Liver (tissue), 9 donors: ENCODE measurements around the gene FAM83E. TPM values are rescaled to one million over a fixed set of nuclear protein-coding genes. Genes with fewer than 3 reads are reported as not detected.

ENCODE experiments used
- DNase-seq: peaks from one replicate; pipeline ENCODE4 v3.0.0-alpha.2; 2017; ENCODE audit warnings: low spot score
- H3K27ac ChIP-seq, 2 donors: one replicate each; pipeline ENCODE4 v1.7.0; 2013; ENCODE audit warnings: inconsistent platforms in 2 of 2, low read length in 2 of 2, control low read depth in 1 of 2, low read depth in 1 of 2, mild to moderate bottlenecking in 1 of 2
- H3K27me3 ChIP-seq, 4 donors: one replicate each; pipeline versions ENCODE4 v1.6.1 to v1.7.0; 2013; ENCODE audit warnings: low read length in 3 of 4, inconsistent platforms in 1 of 4, mild to moderate bottlenecking in 1 of 4, moderate library complexity in 1 of 4; ENCODE audit not compliant: control insufficient read depth in 4 of 4, insufficient read depth in 4 of 4
- H3K36me3 ChIP-seq, 4 donors: one replicate each; pipeline versions ENCODE4 v1.6.1 to v1.7.0; 2013; ENCODE audit warnings: low read length in 3 of 4, mild to moderate bottlenecking in 3 of 4, low read depth in 1 of 4, moderate library complexity in 1 of 4; ENCODE audit not compliant: control insufficient read depth in 4 of 4, insufficient read depth in 3 of 4
- H3K4me1 ChIP-seq, 4 donors: one replicate each; pipeline versions ENCODE4 v1.6.1 to v1.7.0; 2013; ENCODE audit warnings: low read length in 3 of 4, mild to moderate bottlenecking in 3 of 4, moderate library complexity in 1 of 4; ENCODE audit not compliant: control insufficient read depth in 4 of 4, insufficient read depth in 4 of 4
- H3K4me3 ChIP-seq, 3 donors: one replicate each; pipeline versions ENCODE4 v1.6.1 to v1.7.0; 2013; ENCODE audit warnings: low read length in 3 of 3, control low read depth in 1 of 3, low read depth in 1 of 3, mild to moderate bottlenecking in 1 of 3
- H3K9ac ChIP-seq, 2 donors: one replicate each; pipeline ENCODE4 v1.7.0; 2013; ENCODE audit warnings: low read length in 2 of 2, mild to moderate bottlenecking in 2 of 2, moderate library complexity in 2 of 2, control low read depth in 1 of 2, low read depth in 1 of 2
- H3K9me3 ChIP-seq, 4 donors: one replicate each; pipeline versions ENCODE4 v1.6.1 to v1.7.0; 2013; ENCODE audit warnings: low read length in 3 of 4; ENCODE audit not compliant: control insufficient read depth in 4 of 4
- EGR1 ChIP-seq, 2 donors: IDR thresholded peaks; 2 replicates each; pipeline ENCODE4 v1.6.1; 2016 to 2018; ENCODE audit warnings: antibody characterized with exemption in 2 of 2, low read depth in 2 of 2
- FOXA1 ChIP-seq: IDR thresholded peaks from 2 replicates; pipeline ENCODE4 v1.6.1; 2016; ENCODE audit warnings: antibody characterized with exemption
- FOXA2 ChIP-seq: IDR thresholded peaks from 2 replicates; pipeline ENCODE4 v1.6.1; 2016; ENCODE audit warnings: antibody characterized with exemption
- GABPA ChIP-seq, 2 donors: IDR thresholded peaks in 1 of 2; conservative IDR thresholded peaks in 1 of 2; 2 replicates each; pipeline ENCODE4 v1.6.1; 2016; ENCODE audit warnings: antibody characterized with exemption in 2 of 2, mild to moderate bottlenecking in 1 of 2, moderate library complexity in 1 of 2
- HNF4A ChIP-seq, 2 donors: conservative IDR thresholded peaks; 2 replicates each; pipeline ENCODE4 v1.6.1; 2016; ENCODE audit warnings: antibody characterized with exemption in 2 of 2, mild to moderate bottlenecking in 2 of 2
- HNF4G ChIP-seq: IDR thresholded peaks from 2 replicates; pipeline ENCODE4 v1.6.1; 2016; ENCODE audit warnings: antibody characterized with exemption
- JUND ChIP-seq, 2 donors: IDR thresholded peaks; 2 replicates each; pipeline ENCODE4 v1.6.1; 2016; ENCODE audit warnings: antibody characterized with exemption in 2 of 2
- NR2F2 ChIP-seq: IDR thresholded peaks from 2 replicates; pipeline ENCODE4 v1.6.1; 2016; ENCODE audit warnings: antibody characterized with exemption
- RAD21 ChIP-seq, 2 donors: IDR thresholded peaks; 2 replicates each; pipeline ENCODE4 v1.6.1; 2016; ENCODE audit warnings: antibody characterized with exemption in 2 of 2, mild to moderate bottlenecking in 2 of 2
- RXRA ChIP-seq, 2 donors: IDR thresholded peaks; 2 replicates each; pipeline ENCODE4 v1.6.1; 2017 to 2018; ENCODE audit warnings: antibody characterized with exemption in 2 of 2, mild to moderate bottlenecking in 1 of 2
- SP1 ChIP-seq: IDR thresholded peaks from 2 replicates; pipeline ENCODE4 v1.6.1; 2018; ENCODE audit warnings: antibody characterized with exemption, mild to moderate bottlenecking
- TAF1 ChIP-seq: conservative IDR thresholded peaks from 2 replicates; pipeline ENCODE4 v1.6.1; 2016; ENCODE audit warnings: antibody characterized with exemption, mild to moderate bottlenecking
- YY1 ChIP-seq: IDR thresholded peaks from 2 replicates; pipeline ENCODE4 v1.6.1; 2016; ENCODE audit warnings: antibody characterized with exemption, mild to moderate bottlenecking
- WGBS: extraction: QIAGEN DNeasy Blood & Tissue Kit; methylation state at CpG from one replicate; pipeline ENCODE4 v1.1.7; 2013; 5-methylcytosine and 5-hydroxymethylcytosine counted together
- polyA plus RNA-seq, 2 donors: library from polyadenylated mRNA; stranded (reverse) in 1 of 2; unstranded in 1 of 2; fragments of 200-250 nt in 1 of 2; fragments of >200 nt in 1 of 2; fragmentation: Nextera tagmentation in 1 of 2; extraction: Ambion mirVana in 1 of 2; gene quantifications; one replicate each; pipeline versions ENCODE4 v1.2.1 to v1.2.3, GENCODE V29; 2013 to 2015
- total RNA-seq, 2 donors: library from RNA; depleted of rRNA; stranded (reverse); fragments of >200 nt; gene quantifications; one replicate each; pipeline ENCODE4 v1.2.3, GENCODE V29; 2014
- TF ChIP-seq, protein P1 (sequence below): IDR thresholded peaks from 2 replicates; pipeline ENCODE4 v1.6.1; 2016; ENCODE audit warnings: antibody characterized with exemption
- TF ChIP-seq, protein P2 (sequence below): IDR thresholded peaks from 2 replicates; pipeline ENCODE4 v1.6.1; 2016; ENCODE audit warnings: antibody characterized with exemption, mild to moderate bottlenecking
- TF ChIP-seq, protein P3 (sequence below): fragments of 150-350 bp; IDR thresholded peaks from 2 replicates; pipeline ENCODE4 v1.5.1; 2017; ENCODE audit warnings: improper control_type of control experiment, low read depth, low read length; ENCODE audit not compliant: missing input control
- TF ChIP-seq, protein P4 (sequence below): IDR thresholded peaks from 2 replicates; pipeline ENCODE4 v1.6.1; 2016; ENCODE audit warnings: antibody characterized with exemption
- TF ChIP-seq, protein P5 (sequence below): IDR thresholded peaks from 2 replicates; pipeline ENCODE4 v1.6.1; 2016; ENCODE audit warnings: antibody characterized with exemption
- donor health status: healthy.
- donor health status: healthy.
- donor health status: healthy.
- donor health status: healthy.
- donor health status: healthy.

The FAM83E gene
- total and polyA plus RNA-seq, 4 donors = 0.20 to 0.42 (median 0.33) TPM; not detected in 1

DNA sequence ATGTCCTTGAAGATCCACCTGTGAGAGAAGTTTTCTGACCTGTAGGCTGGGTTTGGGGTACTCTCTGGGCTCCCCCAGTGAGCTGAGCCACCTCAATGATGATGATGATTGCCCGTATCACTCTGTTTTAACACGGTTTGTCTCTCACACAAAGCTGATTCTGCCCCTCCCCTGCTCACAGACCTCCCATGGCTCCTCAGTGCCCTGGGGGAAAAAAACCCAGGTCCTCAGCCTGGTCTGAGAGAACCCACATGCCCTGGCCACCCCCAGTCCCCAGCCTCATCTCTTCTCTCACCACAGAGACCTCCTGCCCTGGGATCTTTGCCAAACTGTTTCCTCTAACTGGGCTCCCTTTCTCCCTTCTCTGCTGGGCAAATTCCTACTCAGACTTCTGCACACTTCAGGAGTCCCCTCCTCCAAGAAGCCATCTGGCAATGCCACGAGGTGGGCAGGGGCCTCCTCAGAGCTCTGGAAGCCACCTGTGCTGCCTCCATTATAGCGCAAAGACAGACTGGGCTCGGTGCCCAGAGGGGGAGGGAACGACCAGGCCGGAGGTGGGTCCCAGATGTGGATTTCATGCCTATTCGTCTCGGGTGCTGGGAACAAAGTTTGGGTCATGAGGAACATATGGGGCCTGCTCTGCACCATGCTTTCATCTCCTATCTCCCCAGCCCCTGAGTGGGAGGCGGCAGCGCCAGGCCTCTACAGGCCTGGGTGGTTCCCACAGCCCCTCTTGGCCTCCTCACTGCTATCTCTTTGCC is 39.6 kb upstream of the FAM83E start:
- H3K4me1 ChIP-seq = no peaks in the 10 kb centered on the region
- WGBS = 62% methylated on average over 11 of the region's 11 CpGs
- TF ChIP-seq TAF1 (no peak), EGR1 (IDR thresholded peaks at IDR 0.05; ENCODE audit: low read depth in 2 of 2) (no peak), GABPA (IDR thresholded peaks at IDR 0.05 in 1 of 2, conservative IDR thresholded peaks at IDR 0.05 in 1 of 2) (no peak), SP1 (no peak), FOXA2 (no peak), HNF4A (conservative IDR thresholded peaks at IDR 0.05) (no peak), NR2F2 (no peak), FOXA1 (no peak), HNF4G (no peak), JUND (IDR thresholded peaks at IDR 0.05) (no peak), RXRA (IDR thresholded peaks at IDR 0.05) (no peak), RAD21 (IDR thresholded peaks at IDR 0.05) (no peak), YY1 (no peak)
- TF ChIP-seq, protein P1, sequence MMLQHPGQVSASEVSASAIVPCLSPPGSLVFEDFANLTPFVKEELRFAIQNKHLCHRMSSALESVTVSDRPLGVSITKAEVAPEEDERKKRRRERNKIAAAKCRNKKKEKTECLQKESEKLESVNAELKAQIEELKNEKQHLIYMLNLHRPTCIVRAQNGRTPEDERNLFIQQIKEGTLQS = no peak
- TF ChIP-seq, protein P2, sequence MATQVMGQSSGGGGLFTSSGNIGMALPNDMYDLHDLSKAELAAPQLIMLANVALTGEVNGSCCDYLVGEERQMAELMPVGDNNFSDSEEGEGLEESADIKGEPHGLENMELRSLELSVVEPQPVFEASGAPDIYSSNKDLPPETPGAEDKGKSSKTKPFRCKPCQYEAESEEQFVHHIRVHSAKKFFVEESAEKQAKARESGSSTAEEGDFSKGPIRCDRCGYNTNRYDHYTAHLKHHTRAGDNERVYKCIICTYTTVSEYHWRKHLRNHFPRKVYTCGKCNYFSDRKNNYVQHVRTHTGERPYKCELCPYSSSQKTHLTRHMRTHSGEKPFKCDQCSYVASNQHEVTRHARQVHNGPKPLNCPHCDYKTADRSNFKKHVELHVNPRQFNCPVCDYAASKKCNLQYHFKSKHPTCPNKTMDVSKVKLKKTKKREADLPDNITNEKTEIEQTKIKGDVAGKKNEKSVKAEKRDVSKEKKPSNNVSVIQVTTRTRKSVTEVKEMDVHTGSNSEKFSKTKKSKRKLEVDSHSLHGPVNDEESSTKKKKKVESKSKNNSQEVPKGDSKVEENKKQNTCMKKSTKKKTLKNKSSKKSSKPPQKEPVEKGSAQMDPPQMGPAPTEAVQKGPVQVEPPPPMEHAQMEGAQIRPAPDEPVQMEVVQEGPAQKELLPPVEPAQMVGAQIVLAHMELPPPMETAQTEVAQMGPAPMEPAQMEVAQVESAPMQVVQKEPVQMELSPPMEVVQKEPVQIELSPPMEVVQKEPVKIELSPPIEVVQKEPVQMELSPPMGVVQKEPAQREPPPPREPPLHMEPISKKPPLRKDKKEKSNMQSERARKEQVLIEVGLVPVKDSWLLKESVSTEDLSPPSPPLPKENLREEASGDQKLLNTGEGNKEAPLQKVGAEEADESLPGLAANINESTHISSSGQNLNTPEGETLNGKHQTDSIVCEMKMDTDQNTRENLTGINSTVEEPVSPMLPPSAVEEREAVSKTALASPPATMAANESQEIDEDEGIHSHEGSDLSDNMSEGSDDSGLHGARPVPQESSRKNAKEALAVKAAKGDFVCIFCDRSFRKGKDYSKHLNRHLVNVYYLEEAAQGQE = no peak
- TF ChIP-seq, protein P3, sequence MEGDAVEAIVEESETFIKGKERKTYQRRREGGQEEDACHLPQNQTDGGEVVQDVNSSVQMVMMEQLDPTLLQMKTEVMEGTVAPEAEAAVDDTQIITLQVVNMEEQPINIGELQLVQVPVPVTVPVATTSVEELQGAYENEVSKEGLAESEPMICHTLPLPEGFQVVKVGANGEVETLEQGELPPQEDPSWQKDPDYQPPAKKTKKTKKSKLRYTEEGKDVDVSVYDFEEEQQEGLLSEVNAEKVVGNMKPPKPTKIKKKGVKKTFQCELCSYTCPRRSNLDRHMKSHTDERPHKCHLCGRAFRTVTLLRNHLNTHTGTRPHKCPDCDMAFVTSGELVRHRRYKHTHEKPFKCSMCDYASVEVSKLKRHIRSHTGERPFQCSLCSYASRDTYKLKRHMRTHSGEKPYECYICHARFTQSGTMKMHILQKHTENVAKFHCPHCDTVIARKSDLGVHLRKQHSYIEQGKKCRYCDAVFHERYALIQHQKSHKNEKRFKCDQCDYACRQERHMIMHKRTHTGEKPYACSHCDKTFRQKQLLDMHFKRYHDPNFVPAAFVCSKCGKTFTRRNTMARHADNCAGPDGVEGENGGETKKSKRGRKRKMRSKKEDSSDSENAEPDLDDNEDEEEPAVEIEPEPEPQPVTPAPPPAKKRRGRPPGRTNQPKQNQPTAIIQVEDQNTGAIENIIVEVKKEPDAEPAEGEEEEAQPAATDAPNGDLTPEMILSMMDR = no peak
- TF ChIP-seq, protein P4, sequence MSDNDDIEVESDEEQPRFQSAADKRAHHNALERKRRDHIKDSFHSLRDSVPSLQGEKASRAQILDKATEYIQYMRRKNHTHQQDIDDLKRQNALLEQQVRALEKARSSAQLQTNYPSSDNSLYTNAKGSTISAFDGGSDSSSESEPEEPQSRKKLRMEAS = no peak
- TF ChIP-seq, protein P5, sequence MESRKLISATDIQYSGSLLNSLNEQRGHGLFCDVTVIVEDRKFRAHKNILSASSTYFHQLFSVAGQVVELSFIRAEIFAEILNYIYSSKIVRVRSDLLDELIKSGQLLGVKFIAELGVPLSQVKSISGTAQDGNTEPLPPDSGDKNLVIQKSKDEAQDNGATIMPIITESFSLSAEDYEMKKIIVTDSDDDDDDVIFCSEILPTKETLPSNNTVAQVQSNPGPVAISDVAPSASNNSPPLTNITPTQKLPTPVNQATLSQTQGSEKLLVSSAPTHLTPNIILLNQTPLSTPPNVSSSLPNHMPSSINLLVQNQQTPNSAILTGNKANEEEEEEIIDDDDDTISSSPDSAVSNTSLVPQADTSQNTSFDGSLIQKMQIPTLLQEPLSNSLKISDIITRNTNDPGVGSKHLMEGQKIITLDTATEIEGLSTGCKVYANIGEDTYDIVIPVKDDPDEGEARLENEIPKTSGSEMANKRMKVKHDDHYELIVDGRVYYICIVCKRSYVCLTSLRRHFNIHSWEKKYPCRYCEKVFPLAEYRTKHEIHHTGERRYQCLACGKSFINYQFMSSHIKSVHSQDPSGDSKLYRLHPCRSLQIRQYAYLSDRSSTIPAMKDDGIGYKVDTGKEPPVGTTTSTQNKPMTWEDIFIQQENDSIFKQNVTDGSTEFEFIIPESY = no peak
- no peaks in the 10 kb centered on the region for H3K36me3 ChIP-seq
- H3K27ac ChIP-seq = no peak overlapping the region
- no peak overlapping the region for H3K4me3 ChIP-seq
- H3K9me3 ChIP-seq = no peaks in the 10 kb centered on the region
- no peak overlapping the region for H3K9ac ChIP-seq
- no peaks in the 10 kb centered on the region for H3K27me3 ChIP-seq
- DNase-seq = no peak
